HUES6 (cell line): ENCODE results near the gene EAF2.
"Not testable (repeated sequence)": the region's sequence is repeated elsewhere in the genome, so short reads cannot be mapped to it uniquely, and the experiment has no call there.

Source experiments
- H3K27ac ChIP-seq: 2 replicates; pipeline ENCODE4 v1.7.0; 2013; ENCODE audit warnings: low read depth, mild to moderate bottlenecking, low read length, inconsistent platforms
- H3K27me3 ChIP-seq: 2 replicates; pipeline ENCODE4 v1.6.1; 2013; ENCODE audit warnings: low read length; ENCODE audit not compliant: control insufficient read depth, insufficient read depth
- H3K36me3 ChIP-seq: 2 replicates; pipeline ENCODE4 v1.6.1; 2013; ENCODE audit warnings: low read length; ENCODE audit not compliant: control insufficient read depth, insufficient read depth
- H3K4me1 ChIP-seq: 2 replicates; pipeline ENCODE4 v1.6.1; 2013; ENCODE audit warnings: low read length; ENCODE audit not compliant: control insufficient read depth, insufficient read depth
- H3K4me3 ChIP-seq: 2 replicates; pipeline ENCODE4 v1.5.1; 2013; ENCODE audit warnings: low read depth, low read length
- H3K9ac ChIP-seq: one replicate; pipeline ENCODE4 v1.6.1; 2013; ENCODE audit warnings: mild to moderate bottlenecking, low read length
- H3K9me3 ChIP-seq: 2 replicates; pipeline ENCODE4 v1.6.1; 2013; ENCODE audit warnings: low read depth, low read length; ENCODE audit not compliant: control insufficient read depth, insufficient read depth

Gene EAF2

GRCh38 chr3:121863247-121863646 lies 28.2 kb downstream of the EAF2 start:
- not testable (repeated sequence) for H3K36me3 ChIP-seq, H3K4me1 ChIP-seq, H3K27me3 ChIP-seq, H3K9ac ChIP-seq, H3K27ac ChIP-seq, H3K4me3 ChIP-seq
- peaks cover 14% of the 10 kb centered on the region for H3K9me3 ChIP-seq

GRCh38 chr3:121863801-121864200 lies 28.8 kb downstream of the EAF2 start:
- H3K9ac ChIP-seq = no peak overlapping the region
- no peaks in the 10 kb centered on the region for H3K36me3 ChIP-seq
- H3K4me3 ChIP-seq = no peak overlapping the region
- H3K9me3 ChIP-seq = peaks cover 14% of the 10 kb centered on the region
- H3K27me3 ChIP-seq = no peaks in the 10 kb centered on the region
- H3K4me1 ChIP-seq = no peaks in the 10 kb centered on the region
- H3K27ac ChIP-seq = no peak overlapping the region

- no peaks in the 10 kb centered on the region for H3K36me3 ChIP-seq
Measured at GRCh38 chr3:121869736-121870135, 34.7 kb downstream of the EAF2 start.

GRCh38 chr3:121870717-121871116 lies 35.7 kb downstream of the EAF2 start:
- H3K27ac ChIP-seq = no peak overlapping the region

More at GRCh38 chr3:121869736-121870135, 34.7 kb downstream of the EAF2 start:
- Histone ChIP-seq H3K27ac (no peak overlapping the region), H3K27me3 (no peaks in the 10 kb centered on the region), H3K4me3 (no peak overlapping the region), H3K9me3 (no peaks in the 10 kb centered on the region), H3K4me1 (no peaks in the 10 kb centered on the region), H3K9ac (no peak overlapping the region)

GRCh38 chr3:121871430-121871829 lies 36.4 kb downstream of the EAF2 start:
- Histone ChIP-seq H3K27ac (no peak overlapping the region), H3K36me3 (no peaks in the 10 kb centered on the region), H3K4me1 (no peaks in the 10 kb centered on the region)

More at GRCh38 chr3:121870717-121871116, 35.7 kb downstream of the EAF2 start:
- Histone ChIP-seq H3K9ac (no peak overlapping the region), H3K36me3 (no peaks in the 10 kb centered on the region), H3K27me3 (no peaks in the 10 kb centered on the region), H3K4me3 (no peak overlapping the region), H3K4me1 (no peaks in the 10 kb centered on the region), H3K9me3 (no peaks in the 10 kb centered on the region)

GRCh38 chr3:121878411-121878810 lies 43.4 kb downstream of the EAF2 start:
- Histone ChIP-seq H3K4me1 (no peaks in the 10 kb centered on the region), H3K4me3 (no peak overlapping the region), H3K9ac (no peak overlapping the region), H3K27me3 (no peaks in the 10 kb centered on the region), H3K36me3 (no peaks in the 10 kb centered on the region), H3K9me3 (no peaks in the 10 kb centered on the region), H3K27ac (no peak overlapping the region)

More at GRCh38 chr3:121871430-121871829, 36.4 kb downstream of the EAF2 start:
- Histone ChIP-seq H3K9me3 (no peaks in the 10 kb centered on the region), H3K9ac (no peak overlapping the region), H3K4me3 (no peak overlapping the region), H3K27me3 (no peaks in the 10 kb centered on the region)

- no peaks in the 10 kb centered on the region for H3K9me3 ChIP-seq
- H3K27me3 ChIP-seq = no peaks in the 10 kb centered on the region
- no peaks in the 10 kb centered on the region for H3K4me1 ChIP-seq
- H3K36me3 ChIP-seq = no peaks in the 10 kb centered on the region
- no peak overlapping the region for H3K4me3 ChIP-seq
- H3K9ac ChIP-seq = no peak overlapping the region
- no peak overlapping the region for H3K27ac ChIP-seq
Measured at GRCh38 chr3:121883507-121883906, 48.5 kb downstream of the EAF2 start.

- H3K36me3 ChIP-seq = no peaks in the 10 kb centered on the region
- no peak overlapping the region for H3K27ac ChIP-seq
- no peaks in the 10 kb centered on the region for H3K9me3 ChIP-seq
Measured at GRCh38 chr3:121885386-121885785, 50.4 kb downstream of the EAF2 start.

GRCh38 chr3:121894301-121894990 lies 59.4 kb downstream of the EAF2 start, which contains the start of gene SLC15A2:
TSS of gene SLC15A2 (plus strand) at chr3:121894401. CDS start at chr3:121894477, 76 bp downstream.
- H3K27ac ChIP-seq = peak within 1 kb of the TSS; percentile 63; the same call in 1 of the 2 replicates
- no peaks in the 10 kb centered on the region for H3K36me3 ChIP-seq
- no peaks in the 10 kb centered on the region for H3K27me3 ChIP-seq
- H3K4me3 ChIP-seq = peak within 1 kb of the TSS; percentile 37
- H3K9ac ChIP-seq = no peak within 1 kb of the TSS
- H3K9me3 ChIP-seq = no peaks in the 10 kb centered on the region
- H3K4me1 ChIP-seq = peaks cover 23% of the 10 kb centered on the region

More at GRCh38 chr3:121885386-121885785, 50.4 kb downstream of the EAF2 start:
- Histone ChIP-seq H3K4me3 (no peak overlapping the region), H3K27me3 (no peaks in the 10 kb centered on the region), H3K4me1 (no peaks in the 10 kb centered on the region), H3K9ac (no peak overlapping the region)

GRCh38 chr3:121895121-121895520 lies 60.1 kb downstream of the EAF2 start:
- H3K36me3 ChIP-seq = no peaks in the 10 kb centered on the region
- H3K27ac ChIP-seq = no peak overlapping the region; the same call in 1 of the 2 replicates
- H3K4me3 ChIP-seq = peak overlapping the region; percentile 37
- H3K4me1 ChIP-seq = peaks cover 23% of the 10 kb centered on the region
- H3K9ac ChIP-seq = no peak overlapping the region
- H3K27me3 ChIP-seq = no peaks in the 10 kb centered on the region
- H3K9me3 ChIP-seq = no peaks in the 10 kb centered on the region

- H3K9ac ChIP-seq = no peak overlapping the region
- peaks cover 23% of the 10 kb centered on the region for H3K4me1 ChIP-seq
- H3K9me3 ChIP-seq = no peaks in the 10 kb centered on the region
- no peak overlapping the region for H3K4me3 ChIP-seq
- H3K27me3 ChIP-seq = no peaks in the 10 kb centered on the region
- H3K36me3 ChIP-seq = no peaks in the 10 kb centered on the region
- no peak overlapping the region; the same call in 1 of the 2 replicates for H3K27ac ChIP-seq
Measured at GRCh38 chr3:121895736-121896135, 60.7 kb downstream of the EAF2 start.
